Stimulated activated CD8-positive, alpha-beta memory T cell treated with anti-CD3 and anti-CD28 coated beads, Interleukin-7, amount 100 ng/mL, for 24 hours (primary cell): ENCODE data around the gene NUDT1.
"Not testable (repeated sequence)": the region's sequence is repeated elsewhere in the genome, so short reads cannot be mapped to it uniquely, and the experiment has no call there.

ENCODE experiments used
- DNase-seq: peaks from one replicate; pipeline ENCODE4 v3.0.0-alpha.2; 2020; ENCODE audit warnings: low read depth

NUDT1 gene

GRCh38 chr7:2269089-2269990 lies 27.3 kb downstream of the NUDT1 start:
- not testable (repeated sequence) for DNase-seq

- no peak for DNase-seq
These were observed 28.0 kb downstream of the NUDT1 start for GRCh38 chr7:2269991-2270460.

GRCh38 chr7:2270495-2270894 lies 28.5 kb downstream of the NUDT1 start:
- DNase-seq = no peak

- no peak for DNase-seq
These were observed 29.4 kb downstream of the NUDT1 start for GRCh38 chr7:2271273-2272026.

GRCh38 chr7:2272031-2272430 lies 30.0 kb downstream of the NUDT1 start:
- no peak for DNase-seq

GRCh38 chr7:2273866-2274265 lies 31.8 kb downstream of the NUDT1 start:
- DNase-seq = no peak

GRCh38 chr7:2274666-2275065 lies 32.6 kb downstream of the NUDT1 start:
- no peak for DNase-seq

GRCh38 chr7:2275101-2275500 lies 33.1 kb downstream of the NUDT1 start:
- no peak for DNase-seq

- DNase-seq = no peak
These were observed 34.1 kb downstream of the NUDT1 start for GRCh38 chr7:2276107-2276506.

GRCh38 chr7:2278026-2278425 lies 36.0 kb downstream of the NUDT1 start:
- DNase-seq = no peak

- no peak for DNase-seq
These were observed 37.9 kb downstream of the NUDT1 start for GRCh38 chr7:2279896-2280295.

GRCh38 chr7:2280424-2280823 lies 38.4 kb downstream of the NUDT1 start:
- no peak for DNase-seq

GRCh38 chr7:2281541-2281940 lies 39.5 kb downstream of the NUDT1 start:
- DNase-seq = no peak

GRCh38 chr7:2282185-2282751 lies 40.2 kb downstream of the NUDT1 start:
- no peak for DNase-seq

- no peak for DNase-seq
These were observed 41.0 kb downstream of the NUDT1 start for GRCh38 chr7:2283074-2283473.

GRCh38 chr7:2287745-2288144 lies 45.7 kb downstream of the NUDT1 start:
- no peak for DNase-seq

GRCh38 chr7:2288503-2288902 lies 46.5 kb downstream of the NUDT1 start:
- no peak for DNase-seq

- DNase-seq = no peak
These were observed 47.1 kb downstream of the NUDT1 start for GRCh38 chr7:2289111-2289586.

- no peak for DNase-seq
These were observed 47.6 kb downstream of the NUDT1 start for GRCh38 chr7:2289621-2290020.

- DNase-seq = no peak
These were observed 48.9 kb downstream of the NUDT1 start for GRCh38 chr7:2290877-2291276.

GRCh38 chr7:2295936-2296620 lies 54.1 kb downstream of the NUDT1 start:
- no peak for DNase-seq

- no peak for DNase-seq
These were observed 54.8 kb downstream of the NUDT1 start for GRCh38 chr7:2296832-2297231.
